GM21526 (cell line): ENCODE results near the gene LCE1E.

Experiments used
- ATAC-seq: cut with Tn5 transposase; IDR thresholded peaks from one replicate; pipeline ENCODE4 v1.9.1; 2021; ENCODE audit warnings: moderate library complexity; ENCODE audit not compliant: unreplicated experiment, low FRiP score

Gene LCE1E

DNA sequence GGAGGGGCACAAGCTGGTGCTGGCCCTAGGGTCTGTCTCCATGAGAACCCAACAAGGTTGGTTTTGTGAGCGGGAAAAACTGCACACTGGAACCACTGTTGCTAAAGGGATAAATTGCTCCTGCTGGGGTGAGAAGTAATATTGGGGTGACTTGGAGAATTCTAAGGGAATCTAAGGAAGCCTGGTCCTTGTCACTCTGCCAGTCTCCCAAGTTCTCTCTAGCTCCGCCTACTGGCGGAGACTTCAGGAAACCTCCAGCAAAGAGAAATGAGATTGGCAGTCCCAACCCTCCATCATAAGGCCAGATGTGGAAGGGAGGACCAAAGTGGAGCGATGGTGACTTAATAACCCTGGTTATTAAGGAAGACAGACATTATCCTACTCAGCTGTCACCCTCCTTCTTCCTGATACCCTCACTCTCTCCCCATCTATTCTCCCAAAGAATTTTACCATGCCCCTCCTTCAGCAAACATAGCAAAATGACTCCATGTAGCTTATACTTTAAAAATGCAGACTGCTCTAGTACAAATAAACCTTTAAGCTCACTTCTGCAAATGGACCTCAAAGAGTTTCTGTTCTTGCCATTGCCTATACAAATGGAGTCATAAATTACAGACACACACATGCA lies 8.4 kb upstream of the LCE1E start:
- ATAC-seq = no peak

- no peak for ATAC-seq
Observed at GRCh38 chr1:152783095-152783494, 3.0 kb upstream of the LCE1E start.

GRCh38 chr1:152795686-152796085 lies 9.6 kb downstream of the LCE1E start:
- ATAC-seq = no peak

DNA sequence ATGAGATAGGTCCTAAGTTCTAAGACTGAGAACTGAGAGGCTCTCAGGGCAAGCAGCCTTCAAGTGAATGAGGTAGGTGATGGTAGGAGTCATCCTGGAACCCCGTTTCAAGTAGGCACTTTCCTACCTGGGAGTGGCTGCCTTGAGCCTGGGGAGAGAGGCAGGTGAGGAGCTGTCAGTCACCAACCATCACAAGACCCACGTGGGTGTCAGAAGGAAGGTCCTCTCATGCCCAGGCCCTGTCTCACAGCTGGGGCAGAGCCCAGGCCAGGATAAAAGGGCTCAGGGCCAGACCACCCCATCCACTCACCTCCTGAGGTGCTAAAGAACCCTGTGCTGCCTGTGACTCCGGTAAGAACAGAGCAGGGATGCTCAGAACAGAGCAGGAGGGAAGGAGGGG lies 10.4 kb downstream of the LCE1E start, which contains the start of gene LCE1D:
Gene LCE1D (plus strand): TSS at position 301 of the 400 bp plus-strand sequence. CDS start 1,074 bp downstream, outside the sequence.
- no peak for ATAC-seq

DNA sequence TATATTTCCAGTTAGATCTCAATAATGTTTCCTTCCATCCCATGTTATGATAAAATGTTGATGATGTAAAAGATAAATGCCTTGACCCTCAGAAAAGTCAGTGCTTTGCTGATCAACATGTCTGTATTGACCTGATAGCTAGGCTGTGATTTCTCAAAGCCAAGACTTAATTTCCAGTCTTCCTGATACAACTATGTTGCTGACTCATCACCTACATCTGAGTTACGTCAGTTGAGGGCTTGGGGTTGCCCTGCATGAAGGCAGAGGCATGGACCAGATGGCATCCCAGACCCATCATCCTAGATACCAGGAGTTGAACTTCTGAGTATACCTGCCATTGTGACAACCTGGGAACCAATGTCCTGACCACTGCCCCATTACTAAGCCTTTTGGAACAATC lies 15.3 kb downstream of the LCE1E start:
- ATAC-seq = no peak

DNA sequence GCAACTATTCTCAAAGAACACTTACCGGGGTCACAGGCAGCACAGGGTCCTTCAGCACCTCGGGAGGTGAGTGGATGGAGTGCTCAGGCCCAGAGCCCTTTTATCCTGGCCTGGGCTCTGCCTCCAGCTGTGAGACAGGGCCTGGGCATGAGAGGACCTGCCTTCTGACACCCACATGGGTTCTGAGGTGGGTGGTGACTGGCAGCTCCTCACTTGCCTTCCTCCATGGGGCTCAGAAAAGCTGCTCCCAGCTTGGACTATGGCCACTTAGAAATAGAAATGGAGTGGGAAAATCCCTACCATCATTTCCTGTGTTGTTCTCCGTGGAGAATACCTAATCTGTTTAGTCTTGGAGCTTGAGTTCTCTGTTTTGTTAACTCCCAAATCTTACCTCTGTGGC lies 20.5 kb downstream of the LCE1E start, which contains the start of gene LCE1C:
Gene LCE1C (minus strand): TSS at position 76 of the 400 bp plus-strand sequence. CDS start 1,173 bp downstream, outside the sequence.
- no peak for ATAC-seq

GRCh38 chr1:152811050-152811449 lies 25.0 kb downstream of the LCE1E start:
- no peak for ATAC-seq

GRCh38 chr1:152811671-152812070 lies 25.6 kb downstream of the LCE1E start, which contains the start of gene LCE1B:
LCE1B (plus strand) TSS chr1:152811971; CDS start chr1:152812447, 476 bp downstream.
- ATAC-seq = no peak

- ATAC-seq = no peak
Observed at GRCh38 chr1:152817309-152817708, 31.3 kb downstream of the LCE1E start.

DNA sequence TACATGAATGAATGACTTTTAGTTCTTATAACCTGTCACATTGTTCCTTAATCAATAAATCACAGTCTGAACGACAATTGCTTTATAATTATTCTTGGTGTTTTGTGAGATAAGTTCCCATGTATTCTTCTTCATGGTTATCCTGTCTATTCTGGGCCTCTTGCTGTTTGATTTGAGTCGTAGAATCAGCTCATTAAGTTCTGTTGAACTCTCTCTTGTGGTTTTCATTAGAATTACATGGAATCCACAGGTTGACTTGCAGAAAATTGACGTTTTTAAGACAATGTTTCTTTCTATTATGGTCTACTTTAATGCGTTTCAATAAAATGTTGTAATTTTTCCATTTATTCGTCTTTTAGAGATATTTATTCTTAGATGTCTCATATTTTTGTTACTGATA lies 37.2 kb downstream of the LCE1E start:
- no peak for ATAC-seq

DNA sequence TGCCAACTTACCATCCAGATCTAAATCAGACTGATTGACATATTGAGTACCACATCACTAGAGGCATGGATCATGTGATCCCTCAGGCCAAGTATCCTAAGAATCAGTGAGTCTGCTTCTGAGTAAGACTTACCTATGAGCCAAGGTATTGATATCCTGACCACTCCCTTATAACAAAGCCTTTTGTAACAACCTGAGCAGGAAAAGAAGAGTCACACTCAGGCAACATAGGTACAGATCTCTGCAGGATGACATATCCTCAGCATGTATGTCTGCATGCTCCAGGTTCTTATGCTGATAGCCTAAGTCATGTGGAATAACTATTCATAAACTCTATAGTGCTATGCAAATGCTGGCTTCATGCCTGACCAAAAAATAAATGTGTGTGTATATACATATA lies 38.9 kb downstream of the LCE1E start:
- ATAC-seq = no peak

- ATAC-seq = no peak
Observed at GRCh38 chr1:152827173-152827572, 41.1 kb downstream of the LCE1E start, which contains the start of gene LCE1A. LCE1A (plus strand) TSS chr1:152827473; CDS start chr1:152827473, 0 bp downstream.

DNA sequence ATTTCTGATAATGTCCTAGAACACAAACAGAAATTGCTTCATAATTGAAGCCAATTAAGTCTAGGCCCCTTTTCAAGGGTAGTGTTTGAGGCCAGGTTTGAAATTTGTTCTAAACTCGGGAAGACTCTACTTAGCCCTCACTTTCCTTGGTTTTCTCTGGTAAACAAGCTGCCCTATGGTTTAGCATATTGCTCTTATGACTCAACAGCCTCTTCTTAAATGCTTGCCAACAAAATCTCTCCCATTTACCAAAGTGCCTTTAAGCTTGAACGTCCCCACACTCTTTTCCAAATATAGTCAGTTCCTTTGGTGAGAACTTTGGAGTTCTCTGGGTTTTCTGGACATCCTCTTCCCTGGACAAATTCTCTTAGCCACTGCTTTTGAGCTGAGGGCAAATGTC lies 50.8 kb downstream of the LCE1E start:
- ATAC-seq = no peak
